ENCODE results near the gene TWF2.

Gene TWF2

DNA sequence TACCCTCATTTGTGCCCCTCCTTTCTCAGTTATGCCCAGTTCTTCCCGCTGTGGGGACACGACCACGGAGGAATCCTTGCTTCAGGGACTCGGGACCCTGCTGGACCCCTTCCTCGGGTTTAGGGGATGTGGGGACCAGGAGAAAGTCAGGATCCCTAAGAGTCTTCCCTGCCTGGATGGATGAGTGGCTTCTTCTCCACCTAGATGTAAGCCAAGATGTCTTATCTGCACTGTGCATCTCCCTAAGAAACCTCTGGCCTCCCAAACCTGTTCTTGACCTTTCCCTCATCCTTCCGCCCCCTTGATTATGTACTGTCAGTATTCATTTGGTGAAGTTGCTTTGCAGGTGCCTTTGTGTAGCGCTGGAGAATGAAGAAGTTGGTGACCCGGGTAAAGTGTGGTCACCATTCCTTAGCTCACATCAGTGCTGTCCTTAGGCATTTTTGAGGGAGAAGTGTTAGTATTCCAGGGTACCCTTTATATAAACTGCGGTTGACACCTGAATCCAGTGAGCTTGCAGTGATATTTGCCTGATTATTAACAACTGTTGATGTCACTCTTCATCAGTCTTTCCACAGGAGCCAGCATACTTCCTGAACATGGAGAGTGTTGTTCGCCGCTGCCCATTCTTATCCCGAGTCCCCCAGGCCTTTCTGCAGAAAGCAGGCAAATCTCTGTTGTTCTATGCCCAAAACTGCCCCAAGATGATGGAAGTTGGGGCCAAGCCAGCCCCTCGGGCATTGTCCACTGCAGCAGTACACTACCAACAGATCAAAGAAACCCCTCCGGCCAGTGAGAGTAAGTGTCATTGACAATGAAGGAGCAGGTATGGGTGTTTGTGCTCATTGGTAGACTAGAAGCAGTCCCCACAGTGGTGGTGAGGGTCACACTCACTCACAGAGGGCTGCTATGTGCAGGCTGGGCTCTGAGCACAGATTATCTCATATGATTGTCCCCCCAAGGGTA is 40.0 kb downstream of the TWF2 start:
- DNase-seq = no peak

DNA sequence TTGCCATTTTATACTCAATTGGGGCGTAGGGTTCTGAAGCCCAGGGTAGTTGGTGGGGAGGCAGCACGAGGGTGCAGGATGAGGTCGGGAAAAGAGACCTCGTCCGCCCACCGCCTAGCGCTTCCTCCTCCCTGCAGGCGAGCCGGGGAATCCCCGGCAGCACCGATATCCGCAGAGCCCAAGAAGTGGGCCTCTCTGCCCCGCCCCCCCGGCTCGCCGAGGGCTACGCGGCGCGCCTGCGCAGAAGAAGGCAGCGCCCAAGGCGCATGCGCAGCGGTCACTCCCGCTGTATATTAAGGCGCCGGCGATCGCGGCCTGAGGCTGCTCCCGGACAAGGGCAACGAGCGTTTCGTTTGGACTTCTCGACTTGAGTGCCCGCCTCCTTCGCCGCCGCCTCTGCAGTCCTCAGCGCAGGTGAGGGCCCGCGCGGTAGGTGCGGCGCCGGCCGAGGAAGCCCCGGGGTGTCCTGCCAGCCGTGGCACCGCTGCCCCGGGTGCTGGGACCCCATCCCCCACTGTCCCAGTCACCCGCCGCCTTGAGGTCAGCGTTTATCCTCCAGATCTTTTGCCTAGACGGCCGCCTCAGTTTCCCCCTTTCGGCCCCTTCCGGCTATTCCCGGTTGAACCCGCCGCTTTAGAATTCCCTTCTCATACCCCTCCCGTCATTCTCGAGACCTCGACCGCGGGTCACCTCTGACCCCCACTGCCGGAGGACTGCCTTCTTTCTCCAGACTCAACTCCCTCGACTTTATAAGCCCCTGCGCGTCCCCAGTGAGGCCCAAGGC is 40.9 kb downstream of the TWF2 start, which contains the start of gene ALAS1:
Gene ALAS1 (plus strand): TSS at position 319 of the 784 bp plus-strand sequence. CDS start 1,082 bp downstream, outside the sequence.
- peak; percentile 30 for DNase-seq

DNA sequence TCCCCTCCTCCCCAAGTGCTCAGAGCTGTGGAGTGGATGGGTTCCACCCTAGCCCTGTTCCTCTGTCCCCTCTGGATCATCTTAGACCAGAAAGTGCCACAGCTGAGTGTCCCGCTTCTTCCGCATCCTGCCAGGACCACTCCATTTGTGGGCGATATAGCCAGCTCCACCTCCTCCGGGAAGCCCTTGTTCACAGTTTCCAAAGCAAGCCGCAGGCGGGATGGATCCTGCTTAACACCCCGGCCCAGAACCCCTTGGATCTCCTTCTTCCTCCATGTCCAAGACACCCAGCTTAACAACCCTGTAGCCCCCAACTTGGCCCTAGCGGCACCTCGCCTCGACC is 41.5 kb downstream of the TWF2 start:
- no peak for DNase-seq

DNA sequence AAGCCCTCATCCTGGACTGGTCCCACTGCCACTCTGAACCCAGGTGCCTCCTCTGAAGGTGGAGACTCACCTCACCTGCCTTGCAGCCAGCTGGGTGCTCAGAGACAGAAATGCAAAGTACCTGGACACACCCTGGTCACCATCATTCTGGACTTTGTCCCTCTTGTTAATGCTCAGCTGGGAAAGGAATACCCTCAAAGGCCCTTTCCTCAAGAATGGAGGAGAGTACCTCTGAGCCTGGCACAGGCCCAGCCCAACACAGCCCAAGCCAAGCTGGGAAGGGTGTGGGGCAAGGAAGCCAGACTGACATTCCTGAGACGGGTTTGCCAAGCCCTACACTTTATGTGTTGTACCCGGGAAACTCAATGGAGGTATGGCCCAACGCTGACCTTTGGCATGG is 42.0 kb downstream of the TWF2 start:
- no peak for DNase-seq

DNA sequence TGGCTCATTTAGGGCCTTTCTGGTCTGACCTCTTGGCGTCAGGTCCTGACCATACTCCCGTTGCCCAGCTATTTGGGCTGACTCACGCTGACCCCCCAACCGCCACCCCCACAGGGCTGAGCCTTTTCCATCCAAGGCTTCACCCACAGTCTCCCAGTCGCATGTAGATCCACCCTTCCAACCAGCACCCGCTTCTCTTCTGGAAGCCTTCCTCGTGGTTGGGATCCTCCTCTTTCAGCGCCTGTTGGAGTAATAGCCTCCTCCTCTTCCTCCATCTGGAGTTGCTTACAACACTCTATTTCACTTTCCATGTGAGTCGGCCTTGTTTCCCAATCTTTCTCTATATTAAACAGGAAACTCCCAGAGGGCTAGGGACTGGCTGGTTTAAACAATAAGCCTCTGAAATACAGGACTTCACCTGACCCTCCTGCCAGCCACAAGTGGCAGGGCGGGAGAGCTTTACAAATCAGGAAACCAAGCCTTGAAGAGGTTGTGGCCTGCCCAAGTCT is 43.1 kb downstream of the TWF2 start:
- no peak for DNase-seq

DNA sequence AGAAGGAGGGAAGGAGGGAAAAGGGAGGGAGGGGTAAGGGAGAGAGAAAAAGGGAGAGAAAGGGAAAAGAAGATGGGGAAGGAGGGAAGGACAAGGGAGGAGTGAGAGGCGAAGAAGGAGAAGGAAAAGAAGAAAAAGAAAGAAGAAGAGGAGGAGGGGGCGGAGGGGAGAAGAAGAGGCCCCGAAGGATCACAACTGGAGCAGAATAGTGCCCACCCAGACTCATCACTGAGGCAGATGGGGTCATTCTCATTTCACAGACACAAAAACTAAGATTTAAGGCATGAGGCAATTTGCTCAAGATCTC is 43.7 kb downstream of the TWF2 start:
- DNase-seq = no peak

DNA sequence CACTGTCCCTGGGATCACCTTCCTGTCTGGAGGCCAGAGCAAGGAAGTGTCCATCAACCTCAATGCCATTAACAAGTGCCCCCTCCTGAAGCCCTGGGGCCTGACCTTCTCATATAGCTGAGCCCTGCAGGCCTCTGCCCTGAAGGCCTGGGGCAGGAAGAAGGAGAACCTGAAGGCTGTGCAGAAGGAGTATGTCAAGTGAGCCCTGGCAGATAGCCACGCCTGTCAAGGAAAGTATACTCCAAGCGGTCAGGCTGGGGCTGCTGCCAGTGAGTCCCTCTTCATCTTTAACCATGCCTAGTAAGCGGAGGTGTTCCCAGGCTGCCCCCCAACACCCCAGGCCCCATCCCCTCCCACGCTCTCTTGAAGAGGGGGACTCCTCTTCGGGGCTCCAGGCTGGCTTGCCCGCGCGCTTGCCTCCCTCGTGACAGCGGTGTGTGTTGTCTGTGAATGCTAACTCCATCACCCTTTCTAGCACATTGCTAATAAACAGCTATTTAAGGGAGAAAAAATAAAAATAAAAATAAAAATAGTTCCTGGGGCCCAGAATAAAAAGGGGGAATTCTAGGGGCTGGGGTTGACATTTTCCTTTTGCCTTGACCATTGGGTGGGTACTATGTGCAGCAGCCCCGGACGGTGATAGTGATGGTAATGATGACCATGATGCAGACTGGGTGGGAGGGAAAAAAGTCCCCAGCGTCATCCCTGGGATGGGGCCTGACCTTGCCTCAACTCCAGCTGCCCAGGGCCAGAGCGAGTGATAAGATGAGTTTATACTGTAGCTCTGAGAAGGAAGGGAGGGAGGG is 44.3 kb downstream of the TWF2 start:
- DNase-seq = no peak

DNA sequence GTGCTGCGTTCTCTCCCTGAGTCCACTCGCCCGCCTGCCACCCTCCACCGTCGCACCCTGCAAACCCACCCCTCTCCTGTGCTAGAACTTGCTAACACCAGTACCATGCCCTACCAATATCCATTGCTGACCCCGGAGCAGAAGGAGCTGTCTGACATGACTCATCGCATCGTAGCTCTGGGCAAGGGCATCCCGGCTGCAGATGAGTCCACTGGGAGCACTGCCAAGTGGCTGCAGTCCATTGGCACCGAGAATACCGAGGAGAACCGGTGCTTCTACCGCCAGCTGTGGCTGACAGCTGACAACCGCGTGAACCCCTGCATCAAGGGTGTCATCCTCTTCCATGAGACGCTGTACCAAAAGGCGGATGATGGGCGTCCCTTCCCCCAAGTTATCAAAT is 45.9 kb downstream of the TWF2 start:
- no peak for DNase-seq

DNA sequence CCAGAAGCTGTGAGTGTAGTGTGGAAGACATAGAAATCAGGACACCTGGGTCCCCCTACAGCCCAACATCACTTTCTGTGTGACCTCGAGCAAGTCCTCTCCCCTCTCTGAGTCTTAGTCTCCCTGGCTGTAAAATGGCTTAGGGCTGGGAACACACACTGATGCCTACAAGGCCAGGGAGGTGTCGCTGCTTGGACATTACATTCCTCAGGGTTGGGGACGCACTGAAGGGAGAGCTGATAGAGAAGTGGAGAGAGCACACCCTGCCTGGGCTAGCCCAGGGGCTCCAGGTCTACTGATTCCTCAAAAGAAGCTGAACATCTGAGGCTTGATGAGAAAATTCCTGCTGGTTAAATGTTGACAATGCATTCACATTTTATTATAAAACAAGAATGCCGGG is 47.3 kb downstream of the TWF2 start:
- DNase-seq = no peak

DNA sequence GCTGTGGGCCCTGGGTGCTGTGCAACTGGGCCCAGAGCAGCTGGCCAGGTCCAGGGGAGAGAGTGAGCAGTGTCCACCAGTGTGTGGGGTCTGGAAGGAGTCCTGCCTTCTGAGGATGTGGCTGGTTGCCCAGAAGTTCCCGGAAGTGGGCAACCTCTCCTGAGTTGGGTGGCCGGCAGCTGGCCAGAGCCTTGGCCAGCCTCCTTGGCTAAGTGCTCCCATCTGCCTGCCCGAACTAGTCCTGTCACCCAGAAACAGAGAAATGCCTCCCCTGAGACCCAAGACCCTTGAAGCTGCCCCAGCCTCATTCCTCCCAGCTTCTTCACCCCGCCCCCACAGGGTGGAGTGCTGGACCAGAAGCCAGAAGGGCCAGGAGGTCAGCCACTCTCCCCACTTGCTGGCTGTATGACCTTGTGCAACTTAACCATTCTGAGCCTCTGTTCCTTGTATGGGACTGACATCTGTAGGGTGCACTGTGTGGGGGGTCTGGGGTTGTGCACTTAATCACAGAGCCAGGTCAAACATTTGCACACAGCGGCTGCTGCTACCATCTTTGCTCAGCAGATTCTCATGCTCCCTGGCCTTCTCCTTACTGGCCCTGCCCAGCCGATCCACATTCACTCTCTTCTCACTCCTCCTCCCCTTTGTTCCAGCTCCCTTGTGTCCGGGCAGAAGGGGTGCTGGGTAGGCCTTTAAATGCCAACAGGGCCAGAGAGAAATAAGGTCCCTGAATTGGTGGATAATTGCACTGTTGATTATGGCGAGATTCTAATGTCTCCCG is 48.5 kb downstream of the TWF2 start:
- no peak for DNase-seq

DNA sequence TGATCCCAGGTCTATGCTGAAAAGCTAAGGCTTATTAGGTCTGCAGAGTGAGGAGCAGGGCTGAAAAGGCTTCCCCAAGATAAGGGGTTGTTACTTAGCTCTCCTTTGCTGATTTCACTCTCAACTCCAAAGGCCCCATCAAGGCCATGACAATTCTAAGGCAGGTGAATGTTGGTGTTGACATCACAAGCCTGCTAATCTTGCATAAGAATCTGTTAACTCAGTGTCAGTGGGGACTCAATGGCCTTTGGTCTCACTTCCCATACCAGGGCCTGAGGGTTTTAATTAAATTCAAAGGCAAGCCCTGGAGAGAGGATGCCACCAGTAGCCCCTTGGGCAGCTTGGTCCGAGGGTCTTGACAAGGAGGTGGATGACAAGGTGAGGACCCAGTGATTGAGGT is 50.4 kb downstream of the TWF2 start:
- DNase-seq = no peak

DNA sequence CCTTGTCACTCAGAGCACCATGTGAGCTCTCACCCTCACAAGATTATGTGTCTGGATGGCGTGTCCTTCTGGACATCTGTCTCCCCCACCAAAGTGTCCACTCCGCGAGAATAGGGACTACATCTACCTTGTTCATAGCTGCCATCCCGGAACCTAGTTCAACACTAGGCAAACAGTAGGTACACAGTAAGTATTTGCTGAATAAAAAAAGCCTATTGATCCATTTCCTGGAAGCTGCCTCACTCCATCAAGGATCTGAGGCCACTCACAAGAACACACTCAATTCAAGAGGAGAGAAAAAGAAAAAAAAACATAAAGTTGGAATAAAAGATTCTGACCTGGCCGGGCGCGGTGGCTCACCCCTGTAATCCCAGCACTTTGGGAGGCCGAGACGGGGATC is 52.2 kb downstream of the TWF2 start:
- DNase-seq = no peak

DNA sequence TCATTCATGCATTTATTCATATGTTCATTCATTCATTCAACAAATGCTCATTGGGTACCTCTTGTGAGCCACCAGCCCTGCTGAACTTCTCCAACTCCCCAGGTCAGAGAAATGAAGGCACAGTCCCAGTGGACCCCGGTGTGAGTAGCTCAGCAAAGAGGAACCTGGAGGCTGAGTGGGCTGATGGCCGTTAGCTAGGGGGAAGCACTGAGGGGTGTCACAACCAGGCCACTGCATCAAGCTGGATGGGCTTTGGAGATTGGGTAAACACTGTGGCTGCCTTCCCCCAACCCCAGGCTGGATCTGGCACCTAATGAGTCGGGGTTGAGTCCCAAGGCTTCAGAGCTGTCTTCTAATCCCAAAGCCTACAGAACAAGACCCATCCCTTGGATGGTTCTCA is 53.1 kb downstream of the TWF2 start:
- DNase-seq = no peak

DNA sequence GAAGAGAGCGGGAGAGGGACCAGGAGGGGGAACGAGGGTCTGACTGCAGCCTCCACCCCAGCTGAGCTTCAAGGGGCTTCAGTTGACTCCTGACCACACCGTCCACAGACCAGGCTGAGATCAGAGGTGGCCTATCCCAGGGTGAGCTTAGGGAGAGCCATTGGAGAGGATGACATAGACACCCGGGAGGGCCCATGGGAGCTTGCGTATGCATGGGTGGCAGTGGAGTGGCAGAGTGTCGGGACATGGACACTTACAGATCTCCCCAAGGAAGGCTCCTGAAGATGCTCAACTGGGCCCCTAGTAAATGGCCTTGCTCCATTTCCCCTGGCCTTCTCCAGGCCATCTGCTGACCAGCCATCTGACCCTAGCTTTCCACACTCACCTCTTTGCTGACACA is 53.6 kb downstream of the TWF2 start:
- DNase-seq = no peak

DNA sequence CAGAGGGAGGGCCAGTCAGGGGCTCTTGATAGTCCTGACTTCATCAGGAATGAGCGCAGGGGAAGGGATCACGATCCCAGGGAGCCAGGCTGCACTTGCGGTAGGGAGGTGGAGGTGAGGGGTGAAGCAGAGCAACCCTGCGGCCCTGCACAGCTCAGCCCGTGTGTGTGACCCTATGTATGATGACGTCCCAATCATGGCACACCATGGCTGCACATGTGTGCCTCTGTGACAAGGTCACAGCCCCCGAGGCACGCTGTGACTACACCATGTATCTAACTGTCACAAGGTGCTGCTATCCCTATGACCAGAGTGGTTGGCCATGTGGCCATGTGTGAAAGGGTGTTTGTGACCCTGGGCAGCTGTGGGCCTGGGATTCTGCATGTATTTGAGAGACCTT is 54.3 kb downstream of the TWF2 start:
- DNase-seq = no peak

DNA sequence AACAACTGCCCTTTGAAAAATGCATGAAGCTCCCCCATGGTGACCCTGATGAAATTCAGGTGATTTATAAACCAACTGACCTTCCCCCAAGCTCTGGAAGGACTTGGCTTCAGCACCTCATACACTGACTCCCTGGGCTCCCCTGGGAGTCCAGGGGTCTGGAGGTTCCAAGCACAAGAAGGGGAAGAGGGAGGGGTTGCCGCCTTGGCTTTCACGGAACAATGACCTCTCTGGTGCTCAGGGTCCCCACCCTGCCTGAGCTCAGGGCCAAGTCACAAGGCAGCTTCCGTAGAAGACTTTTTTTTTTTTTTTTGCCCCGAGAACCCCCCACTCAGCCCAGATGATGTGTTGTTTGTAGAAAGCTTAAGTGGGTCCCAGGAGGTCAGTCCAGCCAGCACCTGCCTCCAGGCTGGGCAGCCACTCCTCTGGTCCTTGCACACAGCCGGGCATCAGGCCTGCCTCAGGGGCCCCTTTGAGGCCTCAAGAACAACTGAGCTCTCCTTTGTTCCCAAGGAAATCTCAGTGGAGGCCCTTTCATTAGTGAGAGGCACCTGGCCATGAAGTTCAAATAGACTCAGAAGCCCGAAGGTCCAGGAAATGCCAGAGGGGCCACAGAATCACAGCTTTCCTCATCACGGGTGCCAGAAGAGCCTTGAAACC is 55.0 kb downstream of the TWF2 start:
- no peak for DNase-seq

DNA sequence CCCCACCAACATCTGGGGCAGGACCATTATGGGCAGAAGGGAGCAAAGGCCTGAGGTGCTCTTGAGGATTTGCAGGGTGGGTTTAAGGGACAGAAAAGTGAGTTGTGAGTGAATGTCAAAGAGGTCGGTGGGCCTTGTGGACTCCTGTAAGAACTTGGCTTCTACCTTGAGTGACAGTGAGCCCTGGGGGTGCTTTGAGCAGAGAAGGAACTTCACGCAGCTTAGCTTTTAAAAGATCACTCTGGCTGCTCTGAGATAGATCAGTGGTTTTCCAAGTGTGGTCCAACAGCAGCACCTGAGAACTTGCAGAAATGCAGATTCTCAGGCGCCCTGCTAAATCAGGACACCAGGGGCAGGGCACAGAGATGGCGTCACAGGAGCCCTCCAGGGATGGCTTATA is 56.3 kb downstream of the TWF2 start:
- no peak for DNase-seq

DNA sequence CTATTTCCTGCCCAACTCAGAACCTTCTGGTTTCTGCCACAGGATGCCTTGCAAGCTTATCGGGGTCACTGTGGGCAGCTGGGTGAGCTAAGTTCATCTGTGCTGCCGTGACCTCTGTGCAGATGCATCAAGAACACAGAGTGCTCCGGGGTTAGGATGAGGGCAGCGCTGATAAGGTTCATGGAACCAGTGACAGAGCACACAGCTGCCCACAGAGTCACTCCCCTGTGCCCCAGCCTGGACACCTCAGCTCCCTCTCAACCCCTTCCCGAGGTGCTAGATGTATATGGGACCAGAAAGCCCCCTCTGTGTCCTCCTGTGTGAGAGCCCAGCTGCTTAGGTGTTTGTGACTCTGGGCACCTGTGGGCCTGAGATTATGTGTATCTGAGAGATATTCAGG is 56.8 kb downstream of the TWF2 start:
- DNase-seq = no peak

DNA sequence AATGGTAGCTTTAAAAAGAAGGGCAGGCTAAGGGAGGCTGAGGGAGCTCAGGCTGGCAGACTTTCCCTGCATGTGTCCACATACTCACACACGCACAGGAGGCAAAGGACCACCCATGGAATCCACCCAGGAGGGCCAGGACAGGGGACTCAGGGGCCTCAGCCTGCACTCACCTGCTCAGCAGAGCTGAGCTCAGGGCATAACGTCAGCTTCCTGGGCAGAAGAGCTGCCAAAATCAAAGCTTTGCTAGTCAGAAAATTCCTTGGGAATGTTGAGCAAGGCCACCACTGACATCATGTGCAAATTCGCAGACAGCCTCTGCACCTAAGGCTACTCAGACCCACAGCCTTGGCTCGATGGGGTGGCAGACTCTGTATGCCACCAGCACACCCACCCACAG is 57.4 kb downstream of the TWF2 start:
- DNase-seq = no peak

All from NCI-H2081 treated with DMSO at 0.1 percent for 48 hours (cell line).